Measurements from ENCODE around the gene CDC37L1.

DNA sequence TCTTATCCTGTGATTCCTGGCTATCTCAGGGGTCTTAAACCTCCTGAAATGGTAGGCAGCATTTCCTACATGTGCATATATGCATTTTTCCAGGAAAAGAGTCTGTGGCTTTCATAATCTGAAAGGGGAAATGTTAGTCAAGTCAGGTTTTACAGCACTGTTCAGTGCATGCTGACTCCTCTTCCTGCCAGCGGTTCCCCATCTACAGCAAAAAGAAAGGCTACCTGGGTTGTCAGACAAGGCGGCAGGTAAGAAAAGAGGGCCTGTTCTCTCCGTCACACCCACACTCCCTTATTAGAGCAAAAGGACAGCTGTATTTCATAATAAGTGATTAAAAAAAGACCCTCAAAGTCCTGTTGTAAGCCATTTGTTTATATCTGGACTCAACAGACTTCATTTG, 8.8 kb upstream of the CDC37L1 start:
- TF ChIP-seq, protein P1, sequence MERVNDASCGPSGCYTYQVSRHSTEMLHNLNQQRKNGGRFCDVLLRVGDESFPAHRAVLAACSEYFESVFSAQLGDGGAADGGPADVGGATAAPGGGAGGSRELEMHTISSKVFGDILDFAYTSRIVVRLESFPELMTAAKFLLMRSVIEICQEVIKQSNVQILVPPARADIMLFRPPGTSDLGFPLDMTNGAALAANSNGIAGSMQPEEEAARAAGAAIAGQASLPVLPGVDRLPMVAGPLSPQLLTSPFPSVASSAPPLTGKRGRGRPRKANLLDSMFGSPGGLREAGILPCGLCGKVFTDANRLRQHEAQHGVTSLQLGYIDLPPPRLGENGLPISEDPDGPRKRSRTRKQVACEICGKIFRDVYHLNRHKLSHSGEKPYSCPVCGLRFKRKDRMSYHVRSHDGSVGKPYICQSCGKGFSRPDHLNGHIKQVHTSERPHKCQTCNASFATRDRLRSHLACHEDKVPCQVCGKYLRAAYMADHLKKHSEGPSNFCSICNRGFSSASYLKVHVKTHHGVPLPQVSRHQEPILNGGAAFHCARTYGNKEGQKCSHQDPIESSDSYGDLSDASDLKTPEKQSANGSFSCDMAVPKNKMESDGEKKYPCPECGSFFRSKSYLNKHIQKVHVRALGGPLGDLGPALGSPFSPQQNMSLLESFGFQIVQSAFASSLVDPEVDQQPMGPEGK (CRISPR knock-in tag; IDR thresholded peaks at IDR 0.05; ENCODE audit: borderline replicate concordance), result no peak
- no peak for TF ChIP-seq GLIS3 (CRISPR knock-in tag; IDR thresholded peaks at IDR 0.05)

Measured in SK-N-SH treated with all-trans-retinoic acid at 6 μM for 48 hours (cell line).